ENCODE measurements around the gene CPN2. TPM values are rescaled to one million over a fixed set of nuclear protein-coding genes. Genes with fewer than 3 reads are reported as not detected.
A peak's percentile ranks its signal among the peaks of the same experiment; 100 is the strongest.

CPN2 gene
- total RNA-seq, 2 experiments from 2014 or later: not detected

GRCh38 chr3:194315088-194315964, 35.8 kb downstream of the CPN2 start:
- CTCF ChIA-PET: interaction anchor here (0.6 to 4.1 kb wide), 54 partner anchors 9 to 855 kb away, joined by 3 to 60 read pairs (median 4); partner anchors contain the start of gene HES1
- Mint-ChIP-seq H3K9me3 (ENCODE audit: insufficient read depth) (peaks cover 7% of the 10 kb centered on the region), H3K4me1 (ENCODE audit: low read depth) (peaks cover 30% of the 10 kb centered on the region), H3K27me3 (ENCODE audit: low read depth) (peaks cover 65% of the 10 kb centered on the region), H3K4me3 (peak overlapping the region; percentile 60), H3K27ac (peak overlapping the region; percentile 54), H3K36me3 (ENCODE audit: low read depth) (no peaks in the 10 kb centered on the region)
- POLR2A ChIA-PET: no interaction called here
- ATAC-seq: peak; percentile 94
- DNase-seq: peak; percentile 84

- ChIA-PET CTCF (interaction anchor here (0.8 to 4.1 kb wide), 4 partner anchors 8 to 651 kb away, joined by 3 to 59 read pairs (median 4); no protein-coding TSS in a partner anchor), POLR2A (no interaction called here)
- no peaks in the 10 kb centered on the region for H3K36me3 Mint-ChIP-seq (ENCODE audit: low read depth)
- peaks cover 5% of the 10 kb centered on the region for H3K9me3 Mint-ChIP-seq (ENCODE audit: insufficient read depth)
- ATAC-seq: no peak
- H3K4me1 Mint-ChIP-seq (ENCODE audit: low read depth): peaks cover 37% of the 10 kb centered on the region
- no peak for DNase-seq
- peaks cover 63% of the 10 kb centered on the region for H3K27me3 Mint-ChIP-seq (ENCODE audit: low read depth)
- no peak overlapping the region for H3K4me3 Mint-ChIP-seq
- H3K27ac Mint-ChIP-seq: no peak overlapping the region
Measured at GRCh38 chr3:194314388-194315068, 36.6 kb downstream of the CPN2 start.

GRCh38 chr3:194313560-194314387, 37.4 kb downstream of the CPN2 start:
- DNase-seq (no peak), ATAC-seq (no peak)
- Mint-ChIP-seq H3K4me3 (no peak overlapping the region), H3K27me3 (ENCODE audit: low read depth) (peaks cover 59% of the 10 kb centered on the region), H3K4me1 (ENCODE audit: low read depth) (peaks cover 43% of the 10 kb centered on the region), H3K27ac (no peak overlapping the region), H3K36me3 (ENCODE audit: low read depth) (no peaks in the 10 kb centered on the region), H3K9me3 (ENCODE audit: insufficient read depth) (no peaks in the 10 kb centered on the region)
- CTCF ChIA-PET: interaction anchor here (1.1 to 4.1 kb wide), 3 partner anchors 9 to 650 kb away, joined by 3 to 59 read pairs (median 6); no protein-coding TSS in a partner anchor
- POLR2A ChIA-PET: no interaction called here

DNA sequence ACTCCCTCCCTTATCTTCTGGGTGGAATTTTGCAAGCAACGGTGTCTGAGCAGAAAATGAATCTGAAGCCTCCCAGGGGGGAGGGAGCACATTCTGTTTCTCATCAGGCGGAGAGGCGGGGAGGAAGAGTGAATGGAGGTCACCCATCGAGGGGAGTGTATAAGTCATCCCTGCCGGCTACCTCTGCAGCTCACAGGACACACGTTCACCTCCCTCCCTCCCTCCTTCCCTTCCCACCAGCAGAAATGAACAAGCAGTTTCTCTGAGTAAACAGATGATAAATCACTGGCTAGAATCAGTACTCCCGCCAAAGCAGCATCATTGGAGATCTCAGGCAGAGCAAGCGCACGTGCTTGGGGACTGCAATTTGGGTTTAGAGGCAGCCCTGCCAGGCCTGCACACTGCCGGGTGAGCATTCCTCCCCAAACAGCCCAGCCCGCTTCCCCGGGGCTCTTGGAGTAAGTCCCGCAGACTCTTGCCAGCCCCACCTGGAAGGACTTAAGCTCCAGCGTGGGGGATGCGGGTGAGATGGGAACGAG, 38.3 kb downstream of the CPN2 start:
- Mint-ChIP-seq H3K27ac (peak overlapping the region; percentile 4), H3K27me3 (ENCODE audit: low read depth) (peaks cover 60% of the 10 kb centered on the region), H3K9me3 (ENCODE audit: insufficient read depth) (no peaks in the 10 kb centered on the region), H3K4me1 (ENCODE audit: low read depth) (peaks cover 53% of the 10 kb centered on the region), H3K36me3 (ENCODE audit: low read depth) (no peaks in the 10 kb centered on the region), H3K4me3 (no peak overlapping the region)
- ChIA-PET POLR2A (no interaction called here), CTCF (interaction anchor here (1.7 kb wide), 1 partner anchor 532 kb away, joined by 6 read pairs; no protein-coding TSS in a partner anchor)
- ATAC-seq (no peak), DNase-seq (no peak)

DNA sequence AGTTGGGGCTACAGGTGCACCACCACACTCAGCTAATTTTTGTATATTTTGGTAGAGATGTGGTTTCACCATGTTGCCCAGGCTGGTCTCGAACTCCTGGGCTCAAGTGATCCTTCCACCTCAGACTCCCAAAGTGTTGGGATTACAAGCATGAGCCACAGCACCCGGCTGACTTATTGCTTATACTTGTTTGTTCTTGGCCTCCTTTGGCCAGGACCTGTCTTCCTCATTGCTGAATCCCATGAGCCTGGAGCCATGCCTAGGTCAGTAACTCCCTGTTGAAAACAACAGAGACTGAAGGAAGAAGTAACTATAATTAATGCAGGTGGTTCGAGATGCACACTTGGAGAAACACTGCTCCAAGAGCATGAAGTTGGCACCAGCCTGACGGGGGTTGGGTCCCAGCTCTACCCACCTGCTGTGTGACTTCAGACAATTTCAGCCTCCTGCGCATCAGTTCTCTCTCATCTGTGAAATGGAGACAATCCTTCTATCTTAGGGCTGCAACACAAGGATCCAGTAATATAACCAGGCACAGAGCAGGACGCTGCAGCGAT, 38.9 kb downstream of the CPN2 start:
- H3K4me3 Mint-ChIP-seq: no peak overlapping the region
- no peaks in the 10 kb centered on the region for H3K36me3 Mint-ChIP-seq (ENCODE audit: low read depth)
- ChIA-PET POLR2A (no interaction called here), CTCF (no interaction called here)
- H3K9me3 Mint-ChIP-seq (ENCODE audit: insufficient read depth): no peaks in the 10 kb centered on the region
- no peak for DNase-seq
- no peak for ATAC-seq
- peaks cover 55% of the 10 kb centered on the region for H3K27me3 Mint-ChIP-seq (ENCODE audit: low read depth)
- peak overlapping the region; percentile 4 for H3K27ac Mint-ChIP-seq
- H3K4me1 Mint-ChIP-seq (ENCODE audit: low read depth): peaks cover 58% of the 10 kb centered on the region

GRCh38 chr3:194311000-194311399, 40.1 kb downstream of the CPN2 start:
- H3K27me3 Mint-ChIP-seq (ENCODE audit: low read depth): peaks cover 46% of the 10 kb centered on the region
- POLR2A ChIA-PET: no interaction called here
- DNase-seq (no peak), ATAC-seq (no peak)
- H3K4me1 Mint-ChIP-seq (ENCODE audit: low read depth): peaks cover 63% of the 10 kb centered on the region
- no peaks in the 10 kb centered on the region for H3K9me3 Mint-ChIP-seq (ENCODE audit: insufficient read depth)
- CTCF ChIA-PET: interaction anchor here (1.6 kb wide), 1 partner anchor 645 kb away, joined by 6 read pairs; no protein-coding TSS in a partner anchor
- H3K36me3 Mint-ChIP-seq (ENCODE audit: low read depth): no peaks in the 10 kb centered on the region
- no peak overlapping the region for H3K4me3 Mint-ChIP-seq
- H3K27ac Mint-ChIP-seq: peak overlapping the region; percentile 1

DNA sequence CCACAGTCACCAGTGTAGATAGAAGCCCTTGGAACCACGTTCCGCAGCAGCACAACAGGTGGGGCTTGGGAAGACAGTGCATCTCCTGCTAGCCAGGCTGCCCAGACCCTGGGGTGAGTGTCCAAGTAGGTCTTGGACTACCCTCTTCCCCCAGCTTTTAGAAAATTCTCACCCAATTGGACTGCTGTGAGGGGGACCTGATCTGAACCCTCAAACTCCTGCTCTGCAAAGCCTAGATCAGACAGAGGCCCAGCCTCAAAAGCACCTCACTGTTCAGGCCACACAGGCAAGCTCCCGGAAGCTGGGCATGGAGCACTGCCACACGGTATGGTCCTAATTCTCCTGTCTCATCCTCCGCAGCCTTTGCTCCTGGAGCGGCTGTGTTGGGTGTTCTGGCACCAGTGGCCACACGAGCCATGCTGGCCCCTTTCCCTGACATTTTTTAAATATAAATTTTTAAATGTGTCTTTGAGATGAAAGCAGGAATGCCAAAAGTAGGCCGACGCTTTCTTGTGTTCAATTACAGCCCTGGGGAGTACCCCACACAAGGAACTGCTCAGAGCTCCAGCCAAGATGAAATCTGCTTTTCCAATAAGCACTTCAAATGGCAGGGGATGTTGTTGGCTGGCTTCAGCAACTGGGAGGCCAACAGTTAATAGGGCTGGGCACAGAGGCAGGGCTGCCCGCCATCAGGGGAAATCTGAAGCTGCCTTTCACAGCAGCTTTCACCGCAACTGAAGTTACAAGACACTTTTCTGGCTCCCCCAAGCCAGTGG, 40.9 kb downstream of the CPN2 start:
- DNase-seq (no peak), ATAC-seq (no peak)
- H3K4me3 Mint-ChIP-seq: no peak overlapping the region
- ChIA-PET POLR2A (no interaction called here), CTCF (interaction anchor here (1.6 kb wide), 1 partner anchor 645 kb away, joined by 6 read pairs; no protein-coding TSS in a partner anchor)
- H3K36me3 Mint-ChIP-seq (ENCODE audit: low read depth): no peaks in the 10 kb centered on the region
- H3K27ac Mint-ChIP-seq: no peak overlapping the region
- peaks cover 44% of the 10 kb centered on the region for H3K27me3 Mint-ChIP-seq (ENCODE audit: low read depth)
- H3K9me3 Mint-ChIP-seq (ENCODE audit: insufficient read depth): no peaks in the 10 kb centered on the region
- H3K4me1 Mint-ChIP-seq (ENCODE audit: low read depth): peaks cover 68% of the 10 kb centered on the region

GRCh38 chr3:194308601-194309449, 42.3 kb downstream of the CPN2 start:
- H3K9me3 Mint-ChIP-seq (ENCODE audit: insufficient read depth): peaks cover 4% of the 10 kb centered on the region
- no peak overlapping the region for H3K4me3 Mint-ChIP-seq
- CTCF ChIA-PET: interaction anchor here (0.7 kb wide), 1 partner anchor 528 kb away, joined by 4 read pairs; no protein-coding TSS in a partner anchor
- peaks cover 4% of the 10 kb centered on the region for H3K36me3 Mint-ChIP-seq (ENCODE audit: low read depth)
- DNase-seq: no peak
- no peak for ATAC-seq
- peaks cover 71% of the 10 kb centered on the region for H3K4me1 Mint-ChIP-seq (ENCODE audit: low read depth)
- peaks cover 38% of the 10 kb centered on the region for H3K27me3 Mint-ChIP-seq (ENCODE audit: low read depth)
- no peak overlapping the region for H3K27ac Mint-ChIP-seq
- POLR2A ChIA-PET: no interaction called here

- Mint-ChIP-seq H3K9me3 (ENCODE audit: insufficient read depth) (peaks cover 4% of the 10 kb centered on the region), H3K4me3 (no peak overlapping the region), H3K27ac (no peak overlapping the region), H3K27me3 (ENCODE audit: low read depth) (peaks cover 29% of the 10 kb centered on the region), H3K4me1 (ENCODE audit: low read depth) (peaks cover 68% of the 10 kb centered on the region), H3K36me3 (ENCODE audit: low read depth) (peaks cover 4% of the 10 kb centered on the region)
- ChIA-PET CTCF (interaction anchor here (1.2 to 2.1 kb wide), 3 partner anchors 8 to 646 kb away, joined by 3 to 17 read pairs (median 5); no protein-coding TSS in a partner anchor), POLR2A (interaction anchor here (1.0 kb wide), 1 partner anchor 171 kb away, joined by 3 read pairs; no protein-coding TSS in a partner anchor)
- DNase-seq (no peak), ATAC-seq (no peak)
Measured at GRCh38 chr3:194307849-194308248, 43.3 kb downstream of the CPN2 start.

All from activated CD8-positive, alpha-beta T cell treated with anti-CD3 and anti-CD28 coated beads, Interleukin-2, amount 10 ng/mL, durations not matched to agents 7 days and 5 days (primary cell).